Sigmoid colon (tissue), 7 donors: Measurements from ENCODE around the gene MEGF11. TPM values are rescaled to one million over a fixed set of nuclear protein-coding genes. Genes with fewer than 3 reads are reported as not detected.

Source experiments
- DNase-seq: peaks from one replicate; pipeline ENCODE4 v3.0.0-alpha.2; 2019
- H3K27ac ChIP-seq, 4 donors: fragments of 200-600 bp; sonication (generic); one replicate each; pipeline ENCODE4 v1.5.1; 2016 to 2019; ENCODE audit warnings: mild to moderate bottlenecking in 1 of 4
- H3K27me3 ChIP-seq, 3 donors: fragments of 200-600 bp; sonication (generic); one replicate each; pipeline ENCODE4 v1.5.1; 2019; ENCODE audit warnings: mild to moderate bottlenecking in 1 of 3
- H3K36me3 ChIP-seq, 4 donors: fragments of 200-600 bp; sonication (generic); one replicate each; pipeline ENCODE4 v1.5.1; 2016 to 2019
- H3K4me1 ChIP-seq, 4 donors: fragments of 200-600 bp; sonication (generic); one replicate each; pipeline ENCODE4 v1.5.1; 2017 to 2019
- H3K4me3 ChIP-seq, 4 donors: fragments of 200-600 bp; sonication (generic); one replicate each; pipeline ENCODE4 v1.5.1; 2017 to 2019; ENCODE audit warnings: mild to moderate bottlenecking in 2 of 4, moderate library complexity in 1 of 4
- H3K9me3 ChIP-seq, 4 donors: fragments of 200-600 bp in 3 of 4; sonication (generic) in 3 of 4; one replicate each; pipeline versions ENCODE4 v1.5.1 to v1.6.1; 2013 to 2019
- EP300 ChIP-seq, 4 donors: sonication (generic); formaldehyde crosslinking; IDR thresholded peaks; one replicate each; pipeline ENCODE4 v1.6.1; 2017; ENCODE audit warnings: antibody characterized with exemption in 4 of 4
- POLR2A ChIP-seq, 2 donors: fragments of 450-650 bp; IDR thresholded peaks; one replicate each; pipeline ENCODE4 v1.6.1; 2016; ENCODE audit warnings: antibody characterized with exemption in 2 of 2, mild to moderate bottlenecking in 2 of 2, moderate library complexity in 2 of 2
- POLR2AphosphoS5 ChIP-seq, 4 donors: sonication (generic); formaldehyde crosslinking; IDR thresholded peaks; one replicate each; pipeline ENCODE4 v1.6.1; 2017; ENCODE audit warnings: antibody characterized with exemption in 4 of 4
- WGBS, 2 donors: extraction: QIAGEN DNeasy Blood & Tissue Kit; methylation state at CpG; one replicate each; pipeline ENCODE4 v1.1.7; 2013; 5-methylcytosine and 5-hydroxymethylcytosine counted together
- intact Hi-C: fragments of 100-400 bp; cut with DNase I; formaldehyde crosslinking; loops from one replicate; pipeline ENCODE4 v1.15.1; 2023
- polyA plus RNA-seq, 3 donors: library from polyadenylated mRNA; stranded (reverse); fragments of 200-250 nt; gene quantifications; one replicate each; pipeline ENCODE4 v1.2.3, GENCODE V29; 2013
- total RNA-seq, 4 donors: library from RNA; depleted of rRNA; stranded (reverse); fragments of >200 nt; gene quantifications; one replicate each; pipeline ENCODE4 v1.1.0, GENCODE V29; 2016
- TF ChIP-seq, protein P1 (sequence below), 4 experiments: fragments of 450-650 bp in 3 of 4; fragments of 200-600 bp in 1 of 4; IDR thresholded peaks; one replicate each; pipeline ENCODE4 v1.5.1; 2016 to 2019; ENCODE audit warnings: antibody characterized with exemption in 4 of 4, mild to moderate bottlenecking in 3 of 4, moderate library complexity in 2 of 4
- donor health status: healthy with polysubstance abuse.
- donor health status: Bipolar disorder and iron deficiency.
- donor health status: healthy.

The MEGF11 gene
- total and polyA plus RNA-seq, 7 donors, result 0.04 TPM; not detected in 6

DNA sequence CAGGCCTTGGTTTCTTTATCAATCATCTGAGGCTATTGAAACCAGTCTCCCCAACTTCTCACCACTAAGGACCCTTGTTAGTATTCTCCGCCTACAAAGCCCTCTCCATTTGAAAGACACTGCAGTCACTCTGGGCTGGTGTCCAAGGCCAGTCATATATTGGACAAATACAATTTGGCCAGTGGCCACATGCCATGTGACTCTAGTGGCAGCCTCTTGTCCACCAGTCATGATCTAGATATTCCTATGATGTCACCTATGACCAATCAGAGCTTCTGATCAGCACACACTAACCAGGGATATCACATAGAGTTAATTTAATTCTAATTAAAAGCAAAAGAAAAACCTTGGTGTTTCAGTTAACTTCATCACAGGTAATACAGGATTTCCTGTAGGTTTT lies 316.1 kb downstream of the MEGF11 start:
- intact Hi-C loops, result no loop called here
- WGBS, 2 donors, result 95% methylated on average over 1 of the region's 1 CpG
- DNase-seq, result no peak
- no peak for TF ChIP-seq POLR2A (IDR thresholded peaks at IDR 0.05)
- no peak for TF ChIP-seq EP300 (IDR thresholded peaks at IDR 0.05)
- TF ChIP-seq POLR2AphosphoS5 (IDR thresholded peaks at IDR 0.05), result no peak
- TF ChIP-seq, protein P1, sequence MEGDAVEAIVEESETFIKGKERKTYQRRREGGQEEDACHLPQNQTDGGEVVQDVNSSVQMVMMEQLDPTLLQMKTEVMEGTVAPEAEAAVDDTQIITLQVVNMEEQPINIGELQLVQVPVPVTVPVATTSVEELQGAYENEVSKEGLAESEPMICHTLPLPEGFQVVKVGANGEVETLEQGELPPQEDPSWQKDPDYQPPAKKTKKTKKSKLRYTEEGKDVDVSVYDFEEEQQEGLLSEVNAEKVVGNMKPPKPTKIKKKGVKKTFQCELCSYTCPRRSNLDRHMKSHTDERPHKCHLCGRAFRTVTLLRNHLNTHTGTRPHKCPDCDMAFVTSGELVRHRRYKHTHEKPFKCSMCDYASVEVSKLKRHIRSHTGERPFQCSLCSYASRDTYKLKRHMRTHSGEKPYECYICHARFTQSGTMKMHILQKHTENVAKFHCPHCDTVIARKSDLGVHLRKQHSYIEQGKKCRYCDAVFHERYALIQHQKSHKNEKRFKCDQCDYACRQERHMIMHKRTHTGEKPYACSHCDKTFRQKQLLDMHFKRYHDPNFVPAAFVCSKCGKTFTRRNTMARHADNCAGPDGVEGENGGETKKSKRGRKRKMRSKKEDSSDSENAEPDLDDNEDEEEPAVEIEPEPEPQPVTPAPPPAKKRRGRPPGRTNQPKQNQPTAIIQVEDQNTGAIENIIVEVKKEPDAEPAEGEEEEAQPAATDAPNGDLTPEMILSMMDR (IDR thresholded peaks at IDR 0.05), result no peak
- no peaks in the 10 kb centered on the region for H3K4me1 ChIP-seq
- no peaks in the 10 kb centered on the region for H3K36me3 ChIP-seq
- H3K4me3 ChIP-seq, result no peak overlapping the region
- H3K9me3 ChIP-seq, result no peaks in the 10 kb centered on the region
- H3K27ac ChIP-seq, result no peak overlapping the region
- no peaks in the 10 kb centered on the region for H3K27me3 ChIP-seq

DNA sequence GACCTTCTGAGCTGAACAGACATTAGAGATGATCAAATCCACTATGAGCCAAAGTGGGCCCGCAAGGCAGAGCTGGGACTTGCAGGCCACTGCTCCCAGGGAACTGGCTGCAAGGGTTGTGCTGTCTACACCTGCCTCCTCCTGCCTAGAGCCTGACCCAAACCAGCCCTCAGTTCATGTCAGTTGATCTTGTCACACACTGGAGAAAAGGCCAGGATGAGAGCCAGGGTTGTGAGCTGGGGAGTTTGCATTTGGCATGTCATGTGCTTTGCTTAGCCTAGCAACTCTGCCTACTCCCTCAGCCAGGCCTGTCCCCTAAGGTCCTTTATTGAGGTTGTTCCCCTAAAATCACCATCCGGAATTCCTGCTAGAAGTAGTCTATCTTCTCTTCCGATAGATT lies 316.5 kb downstream of the MEGF11 start:
- Histone ChIP-seq H3K4me1 (no peaks in the 10 kb centered on the region), H3K4me3 (no peak overlapping the region), H3K27ac (no peak overlapping the region), H3K36me3 (no peaks in the 10 kb centered on the region), H3K27me3 (no peaks in the 10 kb centered on the region), H3K9me3 (no peaks in the 10 kb centered on the region)
- intact Hi-C loops, result no loop called here
- TF ChIP-seq EP300 (IDR thresholded peaks at IDR 0.05), result no peak
- no peak for TF ChIP-seq POLR2A (IDR thresholded peaks at IDR 0.05)
- TF ChIP-seq, protein P1 (IDR thresholded peaks at IDR 0.05), result no peak
- no peak for TF ChIP-seq POLR2AphosphoS5 (IDR thresholded peaks at IDR 0.05)
- no peak for DNase-seq
- 95 to 96% methylated on average over 3 of the region's 3 CpGs for WGBS, 2 donors

DNA sequence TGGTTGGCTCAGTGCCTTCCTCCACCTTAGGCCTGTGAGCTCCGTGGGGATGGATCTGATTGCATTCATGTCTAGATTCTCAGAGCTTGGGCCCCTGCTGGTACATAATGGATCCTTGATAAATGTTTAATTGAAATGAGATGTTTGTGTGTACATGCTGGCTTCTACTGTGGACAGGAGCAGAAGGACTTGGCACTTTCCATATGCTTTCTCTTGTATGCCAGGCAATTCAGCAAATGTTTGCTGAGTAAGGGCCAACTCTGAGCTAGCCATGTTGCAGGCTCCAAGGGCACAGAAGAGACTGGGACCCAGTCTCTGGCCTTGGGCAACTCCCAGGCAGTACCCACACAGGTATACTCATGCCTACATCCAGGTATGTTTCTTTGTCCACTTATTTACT lies 317.3 kb downstream of the MEGF11 start:
- Histone ChIP-seq H3K4me1 (no peaks in the 10 kb centered on the region), H3K9me3 (no peaks in the 10 kb centered on the region), H3K27ac (no peak overlapping the region), H3K36me3 (no peaks in the 10 kb centered on the region), H3K4me3 (no peak overlapping the region), H3K27me3 (no peaks in the 10 kb centered on the region)
- no peak for DNase-seq
- intact Hi-C loops, result no loop called here
- TF ChIP-seq POLR2AphosphoS5 (IDR thresholded peaks at IDR 0.05), result no peak
- no peak for TF ChIP-seq EP300 (IDR thresholded peaks at IDR 0.05)
- TF ChIP-seq, protein P1 (IDR thresholded peaks at IDR 0.05), result no peak
- TF ChIP-seq POLR2A (IDR thresholded peaks at IDR 0.05), result no peak
- 63 to 81% methylated on average over 1 of the region's 1 CpG for WGBS, 2 donors

DNA sequence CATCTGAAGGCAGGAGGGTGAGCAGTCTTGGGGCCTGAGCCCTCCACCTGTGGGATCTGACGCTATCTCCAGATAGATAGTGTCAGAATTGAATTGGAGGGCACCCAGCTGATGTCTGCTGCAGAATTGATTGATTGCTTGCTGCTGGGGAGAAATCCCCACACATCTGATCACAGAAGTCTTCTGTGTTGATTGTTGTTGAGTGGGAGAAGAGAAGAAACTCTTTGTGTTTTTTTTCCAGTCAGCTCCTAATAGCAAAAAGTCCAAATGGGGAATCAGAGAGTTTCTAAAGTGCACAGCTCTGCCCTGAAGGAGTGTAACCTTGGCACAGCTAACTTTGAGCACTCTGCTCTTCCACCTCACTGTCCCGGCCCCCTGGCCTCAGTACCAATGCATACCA lies 318.2 kb downstream of the MEGF11 start:
- no peak for DNase-seq
- H3K9me3 ChIP-seq, result no peaks in the 10 kb centered on the region
- H3K36me3 ChIP-seq, result no peaks in the 10 kb centered on the region
- 82 to 86% methylated on average over 2 of the region's 2 CpGs for WGBS, 2 donors
- no peaks in the 10 kb centered on the region for H3K4me1 ChIP-seq
- no peak overlapping the region for H3K4me3 ChIP-seq
- no peaks in the 10 kb centered on the region for H3K27me3 ChIP-seq
- H3K27ac ChIP-seq, result no peak overlapping the region
- no peak for TF ChIP-seq EP300 (IDR thresholded peaks at IDR 0.05)
- intact Hi-C loops, result no loop called here

DNA sequence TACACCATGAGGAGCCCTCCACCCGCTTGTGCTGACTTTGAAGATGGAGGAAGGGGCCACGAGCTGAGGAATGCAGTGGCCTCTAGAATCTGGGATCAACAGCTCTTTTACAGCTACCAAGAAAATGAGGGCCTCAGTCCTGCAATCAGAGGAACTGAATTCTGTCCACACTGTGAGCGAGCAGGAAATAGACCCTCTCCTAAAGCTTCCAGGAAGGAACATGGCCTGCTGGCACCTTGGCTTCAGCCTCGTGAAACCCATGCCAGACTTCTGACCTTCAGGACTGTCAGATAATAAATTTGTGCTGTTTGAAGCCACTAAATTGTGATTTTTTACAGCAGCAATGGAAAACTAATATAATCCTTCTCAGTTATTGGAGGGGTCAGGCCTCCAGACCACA lies 322.3 kb downstream of the MEGF11 start:
- DNase-seq, result no peak
- intact Hi-C loops, result no loop called here
- TF ChIP-seq POLR2AphosphoS5 (IDR thresholded peaks at IDR 0.05) (no peak), POLR2A (IDR thresholded peaks at IDR 0.05) (no peak), EP300 (IDR thresholded peaks at IDR 0.05) (no peak)
- TF ChIP-seq, protein P1 (IDR thresholded peaks at IDR 0.05), result no peak
- no peak overlapping the region for H3K4me3 ChIP-seq
- H3K36me3 ChIP-seq, result no peaks in the 10 kb centered on the region
- no peak overlapping the region for H3K27ac ChIP-seq
- no peaks in the 10 kb centered on the region for H3K27me3 ChIP-seq
- 86% methylated on average over 4 of the region's 4 CpGs for WGBS, 2 donors
- no peaks in the 10 kb centered on the region for H3K4me1 ChIP-seq
- H3K9me3 ChIP-seq, result no peaks in the 10 kb centered on the region
